GM18526 (cell line): ENCODE results near the gene ZNF175.
A peak's percentile ranks its signal among the peaks of the same experiment; 100 is the strongest.

Source experiments
- POLR2A ChIP-seq: IDR thresholded peaks from 3 replicates; pipeline ENCODE4 v1.6.1; 2011; ENCODE audit not compliant: insufficient read length; ENCODE audit errors: extremely low read depth

The ZNF175 gene

GRCh38 chr19:51567583-51567982 lies 3.5 kb upstream of the ZNF175 start:
- TF ChIP-seq POLR2A, result no peak

- no peak for TF ChIP-seq POLR2A
Observed at GRCh38 chr19:51568456-51568855, 2.6 kb upstream of the ZNF175 start.

GRCh38 chr19:51571599-51571998 lies 516 bp downstream of the ZNF175 start:
- no peak for TF ChIP-seq POLR2A

- no peak for TF ChIP-seq POLR2A
Observed at GRCh38 chr19:51572410-51572809, 1.3 kb downstream of the ZNF175 start.

DNA sequence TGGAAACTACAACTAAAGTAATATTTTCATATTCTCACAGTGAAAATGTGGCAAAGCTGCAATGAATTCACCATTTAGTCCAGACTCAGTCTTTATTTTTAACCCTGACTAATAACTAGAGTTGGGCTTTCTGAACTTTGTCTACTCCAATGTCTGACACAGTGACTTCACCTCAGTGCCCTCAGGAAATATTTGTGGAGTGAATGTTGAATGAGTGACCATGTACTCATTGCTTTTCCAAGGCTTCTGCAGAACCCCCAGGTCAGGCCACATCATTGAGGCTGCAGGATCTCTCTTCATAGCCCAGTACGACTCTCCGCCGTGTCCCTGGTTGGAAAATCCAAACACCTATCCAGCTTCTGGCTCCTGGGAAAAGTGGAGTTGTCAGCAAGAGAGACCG lies 1.8 kb downstream of the ZNF175 start:
- TF ChIP-seq POLR2A, result no peak

- no peak for TF ChIP-seq POLR2A
Observed at GRCh38 chr19:51573331-51573730, 2.2 kb downstream of the ZNF175 start.

- TF ChIP-seq POLR2A, result no peak
Observed at GRCh38 chr19:51576850-51577249, 5.8 kb downstream of the ZNF175 start.

DNA sequence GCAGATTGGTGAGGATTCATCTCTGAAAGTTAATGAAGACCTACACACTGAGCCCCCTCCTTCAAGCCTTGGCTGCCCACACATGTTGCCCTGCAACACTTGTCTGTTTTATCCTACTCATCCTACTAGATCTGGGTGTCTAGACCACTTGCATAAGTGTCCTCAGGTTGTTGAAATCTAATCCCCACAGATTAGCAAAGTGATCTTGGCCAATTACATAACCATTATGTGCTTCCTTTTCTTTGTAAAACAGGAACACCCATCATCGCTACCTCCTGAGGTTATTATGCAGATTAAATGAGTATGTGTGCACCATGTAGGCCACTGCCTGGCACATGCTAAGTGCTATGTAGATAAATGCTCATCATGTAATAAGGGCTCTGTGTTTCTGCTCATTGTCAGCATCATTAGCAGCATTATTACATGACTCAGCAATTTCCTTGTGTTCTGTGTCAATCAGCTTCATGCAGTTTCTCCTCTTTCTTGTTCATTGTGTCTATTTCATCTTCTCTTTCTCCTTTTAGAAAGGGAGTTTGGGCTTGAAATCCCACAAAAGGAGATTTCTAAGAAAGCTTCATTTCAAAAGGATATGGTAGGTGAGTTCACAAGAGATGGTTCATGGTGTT lies 15.1 kb downstream of the ZNF175 start:
- TF ChIP-seq POLR2A, result no peak

DNA sequence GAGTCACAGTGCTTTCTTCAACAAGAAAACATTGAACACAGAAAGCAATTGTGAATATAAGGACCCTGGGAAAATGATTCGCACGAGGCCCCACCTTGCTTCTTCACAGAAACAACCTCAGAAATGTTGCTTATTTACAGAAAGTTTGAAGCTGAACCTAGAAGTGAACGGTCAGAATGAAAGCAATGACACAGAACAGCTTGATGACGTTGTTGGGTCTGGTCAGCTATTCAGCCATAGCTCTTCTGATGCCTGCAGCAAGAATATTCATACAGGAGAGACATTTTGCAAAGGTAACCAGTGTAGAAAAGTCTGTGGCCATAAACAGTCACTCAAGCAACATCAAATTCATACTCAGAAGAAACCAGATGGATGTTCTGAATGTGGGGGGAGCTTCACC lies 15.7 kb downstream of the ZNF175 start:
- no peak for TF ChIP-seq POLR2A

DNA sequence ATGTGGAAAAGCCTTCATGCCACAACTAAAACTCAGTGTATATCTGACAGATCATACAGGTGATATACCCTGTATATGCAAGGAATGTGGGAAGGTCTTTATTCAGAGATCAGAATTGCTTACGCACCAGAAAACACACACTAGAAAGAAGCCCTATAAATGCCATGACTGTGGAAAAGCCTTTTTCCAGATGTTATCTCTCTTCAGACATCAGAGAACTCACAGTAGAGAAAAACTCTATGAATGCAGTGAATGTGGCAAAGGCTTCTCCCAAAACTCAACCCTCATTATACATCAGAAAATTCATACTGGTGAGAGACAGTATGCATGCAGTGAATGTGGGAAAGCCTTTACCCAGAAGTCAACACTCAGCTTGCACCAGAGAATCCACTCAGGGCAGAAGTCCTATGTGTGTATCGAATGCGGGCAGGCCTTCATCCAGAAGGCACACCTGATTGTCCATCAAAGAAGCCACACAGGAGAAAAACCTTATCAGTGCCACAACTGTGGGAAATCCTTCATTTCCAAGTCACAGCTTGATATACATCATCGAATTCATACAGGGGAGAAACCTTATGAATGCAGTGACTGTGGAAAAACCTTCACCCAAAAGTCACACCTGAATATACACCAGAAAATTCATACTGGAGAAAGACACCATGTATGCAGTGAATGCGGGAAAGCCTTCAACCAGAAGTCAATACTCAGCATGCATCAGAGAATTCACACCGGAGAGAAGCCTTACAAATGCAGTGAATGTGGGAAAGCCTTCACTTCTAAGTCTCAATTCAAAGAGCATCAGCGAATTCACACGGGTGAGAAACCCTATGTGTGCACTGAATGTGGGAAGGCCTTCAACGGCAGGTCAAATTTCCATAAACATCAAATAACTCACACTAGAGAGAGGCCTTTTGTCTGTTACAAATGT lies 16.4 kb downstream of the ZNF175 start:
- no peak for TF ChIP-seq POLR2A

DNA sequence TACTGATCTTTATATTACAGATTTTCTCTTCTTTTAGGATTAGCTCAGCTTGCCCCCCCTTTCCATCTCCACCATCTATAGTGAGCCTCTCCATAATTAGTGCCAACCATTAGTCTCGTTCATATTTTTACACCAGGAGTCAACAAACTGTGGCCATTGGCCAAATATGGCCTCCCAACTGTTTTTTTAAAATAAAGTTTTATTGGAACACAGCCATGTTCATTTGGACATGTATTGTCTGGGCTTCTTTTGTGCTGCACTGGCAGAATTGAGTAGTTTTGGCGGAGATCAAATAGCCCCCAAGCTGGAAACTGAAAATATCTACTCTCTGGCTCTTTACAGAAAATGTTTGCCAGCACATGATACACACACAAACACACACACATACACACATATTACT lies 18.4 kb downstream of the ZNF175 start:
- TF ChIP-seq POLR2A, result no peak

GRCh38 chr19:51590441-51590840 lies 19.4 kb downstream of the ZNF175 start:
- TF ChIP-seq POLR2A, result no peak

- TF ChIP-seq POLR2A, result no peak
Observed at GRCh38 chr19:51592521-51592920, 21.4 kb downstream of the ZNF175 start.

GRCh38 chr19:51593138-51593890 lies 22.2 kb downstream of the ZNF175 start:
- TF ChIP-seq POLR2A, result no peak

GRCh38 chr19:51593969-51594773 lies 23.1 kb downstream of the ZNF175 start:
- peak; percentile 41 for TF ChIP-seq POLR2A
